Erythroblast (primary cell): ENCODE data around the gene CACNA2D4.

Experiments
- GATA1 ChIP-seq: IDR thresholded peaks from 2 replicates; pipeline ENCODE4 v1.6.1; 2011; ENCODE audit warnings: low read depth, mild to moderate bottlenecking, control low read depth, low read length, moderate library complexity
- POLR2A ChIP-seq: IDR thresholded peaks from 2 replicates; pipeline ENCODE4 v1.6.1; 2011; ENCODE audit warnings: mild to moderate bottlenecking, low read length

- TF ChIP-seq POLR2A (no peak), GATA1 (no peak)
Measured at GRCh38 chr12:1855241-1855640, 63.2 kb downstream of the CACNA2D4 start.
